ENCODE results near the gene KRT6A. TPM values are rescaled to one million over a fixed set of nuclear protein-coding genes. Genes with fewer than 3 reads are reported as not detected.
"Not testable (repeated sequence)": the region's sequence is repeated elsewhere in the genome, so short reads cannot be mapped to it uniquely, and the experiment has no call there.

Gene KRT6A
- total and polyA plus RNA-seq, 5 donors: not detected

DNA sequence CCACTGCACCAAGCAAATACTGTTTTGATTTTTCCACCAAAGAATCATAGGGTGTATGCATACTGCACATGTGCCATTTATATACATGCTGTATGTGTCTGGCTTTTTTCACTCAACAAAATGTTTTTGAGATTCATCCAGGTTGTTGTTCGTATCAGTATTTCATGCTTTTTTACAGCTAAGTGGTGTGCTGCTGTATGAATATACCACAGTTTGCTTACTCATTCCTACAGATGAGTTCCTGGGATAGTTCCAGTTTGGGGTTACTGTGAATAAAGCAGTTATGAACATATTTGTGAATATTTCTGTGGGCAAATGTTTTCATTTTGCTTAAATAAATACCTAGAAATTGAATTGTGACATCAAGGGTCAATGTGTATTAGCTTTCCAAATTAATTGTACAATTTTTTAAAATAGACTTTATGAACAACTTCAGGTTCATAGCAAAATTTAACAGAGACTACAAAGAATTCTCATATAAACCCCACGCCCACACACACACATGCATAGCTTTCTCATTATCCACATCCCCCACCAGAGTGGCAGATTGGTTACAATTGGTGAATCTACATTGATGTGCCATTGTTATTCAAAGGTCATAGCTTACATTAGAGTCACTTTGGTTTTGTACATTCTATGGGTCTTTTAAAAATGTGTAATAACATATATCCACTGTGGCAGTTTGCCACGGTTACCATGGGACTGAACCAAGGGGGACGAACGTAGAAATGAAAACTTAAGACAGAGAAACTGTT is 6.9 kb upstream of the KRT6A start:
- H3K27me3 ChIP-seq (ENCODE audit: control insufficient read depth, insufficient read depth): no peaks in the 10 kb centered on the region
- no peak for ATAC-seq
- H3K4me3 ChIP-seq (ENCODE audit: low read length): no peak overlapping the region
- no peak overlapping the region for H3K27ac ChIP-seq (ENCODE audit: low read length)
- H3K9me3 ChIP-seq (ENCODE audit: control insufficient read depth, low read length): no peaks in the 10 kb centered on the region
- WGBS: 80% methylated on average over 5 of the region's 5 CpGs
- intact Hi-C loops (cut with DNase I): loop anchor here in 3 of 4 donors (10.0 kb wide), 1 partner anchor 125 kb away; no protein-coding TSS in a partner anchor
- no peak for DNase-seq
- no peaks in the 10 kb centered on the region for H3K4me1 ChIP-seq (ENCODE audit: control insufficient read depth, insufficient read depth, low read length)

GRCh38 chr12:52498946-52499345 is 5.9 kb upstream of the KRT6A start:
- DNase-seq (no peak), ATAC-seq (no peak)
- Histone ChIP-seq H3K4me1 (ENCODE audit: control insufficient read depth, insufficient read depth, low read length) (no peaks in the 10 kb centered on the region), H3K4me3 (ENCODE audit: low read length) (no peak overlapping the region), H3K27ac (ENCODE audit: low read length) (no peak overlapping the region), H3K9me3 (ENCODE audit: control insufficient read depth, low read length) (no peaks in the 10 kb centered on the region), H3K27me3 (ENCODE audit: control insufficient read depth, insufficient read depth) (no peaks in the 10 kb centered on the region)
- intact Hi-C loops (cut with DNase I): no loop called here
- 33% methylated on average over 1 of the region's 1 CpG for WGBS

- DNase-seq (no peak), ATAC-seq (no peak)
- Histone ChIP-seq H3K27me3 (ENCODE audit: control insufficient read depth, insufficient read depth) (no peaks in the 10 kb centered on the region), H3K4me3 (ENCODE audit: low read length) (no peak overlapping the region), H3K4me1 (ENCODE audit: control insufficient read depth, insufficient read depth, low read length) (no peaks in the 10 kb centered on the region), H3K27ac (ENCODE audit: low read length) (no peak overlapping the region), H3K9me3 (ENCODE audit: control insufficient read depth, low read length) (no peaks in the 10 kb centered on the region)
- intact Hi-C loops (cut with DNase I): no loop called here
- WGBS: 85% methylated on average over 7 of the region's 7 CpGs
Measured at GRCh38 chr12:52497975-52498374, 4.9 kb upstream of the KRT6A start.

DNA sequence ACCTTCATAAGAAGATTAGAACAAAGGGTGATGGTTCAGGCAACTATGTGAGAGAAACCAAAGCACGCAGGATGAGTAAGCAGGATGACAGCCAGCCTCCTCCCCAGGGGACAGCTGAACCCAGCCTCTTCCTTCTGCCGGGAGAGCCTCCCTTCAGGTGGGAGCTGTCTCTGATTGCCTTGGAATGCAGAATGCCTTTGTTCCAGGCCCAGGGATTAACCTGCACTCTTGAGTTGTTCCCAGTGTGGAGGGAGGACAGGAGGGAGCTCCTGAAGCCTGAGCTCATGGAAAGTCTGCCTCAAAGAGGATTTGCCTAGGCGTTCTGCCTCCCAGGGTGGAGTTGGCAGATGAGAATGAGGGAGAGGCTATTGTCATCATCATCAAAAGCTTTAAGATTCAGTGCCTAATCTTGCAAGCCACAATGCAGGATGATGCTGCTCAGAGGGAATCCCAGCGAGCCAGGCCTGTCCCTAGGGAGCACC is 3.6 kb upstream of the KRT6A start:
- ATAC-seq (peak; percentile 27 to 77), DNase-seq (no peak)
- Histone ChIP-seq H3K27ac (ENCODE audit: low read length) (no peak overlapping the region), H3K9me3 (ENCODE audit: control insufficient read depth, low read length) (no peaks in the 10 kb centered on the region), H3K4me3 (ENCODE audit: low read length) (no peak overlapping the region), H3K4me1 (ENCODE audit: control insufficient read depth, insufficient read depth, low read length) (no peaks in the 10 kb centered on the region), H3K27me3 (ENCODE audit: control insufficient read depth, insufficient read depth) (no peaks in the 10 kb centered on the region)
- intact Hi-C loops (cut with DNase I): no loop called here
- 48% methylated on average over 4 of the region's 4 CpGs for WGBS

- Histone ChIP-seq H3K4me3 (ENCODE audit: low read length) (no peak overlapping the region), H3K4me1 (ENCODE audit: control insufficient read depth, insufficient read depth, low read length) (no peaks in the 10 kb centered on the region), H3K27ac (ENCODE audit: low read length) (no peak overlapping the region), H3K27me3 (ENCODE audit: control insufficient read depth, insufficient read depth) (no peaks in the 10 kb centered on the region), H3K9me3 (ENCODE audit: control insufficient read depth, low read length) (no peaks in the 10 kb centered on the region)
- ATAC-seq (peak in 1 of 2 donors; percentile 24), DNase-seq (no peak)
- WGBS: 53% methylated on average over 2 of the region's 2 CpGs
- intact Hi-C loops (cut with DNase I): no loop called here
Measured at GRCh38 chr12:52496054-52496453, 3.0 kb upstream of the KRT6A start.

DNA sequence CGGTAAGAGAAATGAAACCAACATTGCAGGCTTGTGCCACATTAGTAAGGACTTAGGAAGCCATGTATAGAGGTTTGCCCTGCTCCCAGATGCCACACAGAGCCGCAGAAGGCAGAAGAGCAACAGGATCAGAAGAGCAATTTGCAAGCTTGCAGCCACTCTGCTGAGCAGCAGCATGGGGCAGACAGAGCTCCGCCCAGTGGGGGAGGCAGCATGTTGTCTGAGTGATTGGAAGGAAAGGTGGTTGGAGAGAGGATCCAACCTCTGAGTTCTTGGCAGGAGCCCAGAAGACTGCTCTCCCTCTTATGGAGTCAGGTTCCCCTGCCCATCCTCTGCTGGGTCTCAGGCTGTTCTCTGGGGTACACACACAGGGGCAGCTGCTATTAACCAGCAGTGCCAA is 2.3 kb upstream of the KRT6A start:
- no peaks in the 10 kb centered on the region for H3K9me3 ChIP-seq (ENCODE audit: control insufficient read depth, low read length)
- intact Hi-C loops (cut with DNase I): no loop called here
- H3K4me3 ChIP-seq (ENCODE audit: low read length): no peak overlapping the region
- WGBS: 45% methylated on average over 3 of the region's 3 CpGs
- no peak overlapping the region for H3K27ac ChIP-seq (ENCODE audit: low read length)
- peak in 1 of 3 donors; percentile 17 for DNase-seq
- H3K27me3 ChIP-seq (ENCODE audit: control insufficient read depth, insufficient read depth): no peaks in the 10 kb centered on the region
- ATAC-seq: no peak
- H3K4me1 ChIP-seq (ENCODE audit: control insufficient read depth, insufficient read depth, low read length): no peaks in the 10 kb centered on the region

GRCh38 chr12:52494518-52494917 is 1.5 kb upstream of the KRT6A start:
- intact Hi-C loops (cut with DNase I): no loop called here
- peak; percentile 69 to 84 for ATAC-seq
- DNase-seq: peak in 2 of 3 donors; percentile 58 to 64

DNA sequence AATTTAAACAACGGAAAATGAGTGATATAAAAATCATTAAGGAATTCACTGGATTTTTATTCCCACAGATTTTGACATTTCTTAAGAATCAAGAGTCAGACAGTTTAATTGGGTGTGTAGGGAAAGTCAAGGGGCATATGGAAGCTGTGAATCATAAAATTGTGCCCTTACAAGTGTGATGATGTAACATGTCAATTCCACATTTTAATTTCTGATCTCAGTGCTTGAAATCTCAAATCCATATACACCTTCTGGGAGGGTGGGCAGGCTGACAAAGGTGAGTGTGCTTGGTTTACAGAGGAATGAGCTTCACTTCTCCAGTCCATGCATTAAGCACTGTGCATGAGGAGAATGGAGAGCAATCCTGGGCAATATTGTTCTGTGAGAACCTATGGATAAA is 1.0 kb upstream of the KRT6A start:
- no peak overlapping the region for H3K4me3 ChIP-seq (ENCODE audit: low read length)
- ATAC-seq (no peak), DNase-seq (no peak)
- no peaks in the 10 kb centered on the region for H3K9me3 ChIP-seq (ENCODE audit: control insufficient read depth, low read length)
- no peak overlapping the region for H3K27ac ChIP-seq (ENCODE audit: low read length)
- intact Hi-C loops (cut with DNase I): no loop called here
- no peaks in the 10 kb centered on the region for H3K4me1 ChIP-seq (ENCODE audit: control insufficient read depth, insufficient read depth, low read length)
- no peaks in the 10 kb centered on the region for H3K27me3 ChIP-seq (ENCODE audit: control insufficient read depth, insufficient read depth)
- 89% methylated on average over 1 of the region's 1 CpG for WGBS

More at GRCh38 chr12:52494518-52494917, 1.5 kb upstream of the KRT6A start:
- 46% methylated on average over 4 of the region's 4 CpGs for whole genome bisulfite sequencing
- Histone ChIP-seq H3K4me1 (ENCODE audit: control insufficient read depth, insufficient read depth, low read length) (no peaks in the 10 kb centered on the region), H3K27me3 (ENCODE audit: control insufficient read depth, insufficient read depth) (no peaks in the 10 kb centered on the region), H3K4me3 (ENCODE audit: low read length) (no peak overlapping the region), H3K27ac (ENCODE audit: low read length) (no peak overlapping the region), H3K9me3 (ENCODE audit: control insufficient read depth, low read length) (no peaks in the 10 kb centered on the region)

GRCh38 chr12:52492405-52492804 is 652 bp downstream of the KRT6A start:
- ATAC-seq; H3K27me3 ChIP-seq (ENCODE audit: control insufficient read depth, insufficient read depth); DNase-seq; H3K9me3 ChIP-seq (ENCODE audit: control insufficient read depth, low read length); H3K27ac ChIP-seq (ENCODE audit: low read length); intact Hi-C loops (cut with DNase I); H3K4me3 ChIP-seq (ENCODE audit: low read length); H3K4me1 ChIP-seq (ENCODE audit: control insufficient read depth, insufficient read depth, low read length): not testable (repeated sequence)
- WGBS: 95% methylated on average over 6 of the region's 6 CpGs

GRCh38 chr12:52491495-52491894 is 1.6 kb downstream of the KRT6A start:
- H3K27me3 ChIP-seq (ENCODE audit: control insufficient read depth, insufficient read depth); ATAC-seq; H3K27ac ChIP-seq (ENCODE audit: low read length); intact Hi-C loops (cut with DNase I); DNase-seq; H3K9me3 ChIP-seq (ENCODE audit: control insufficient read depth, low read length); H3K4me3 ChIP-seq (ENCODE audit: low read length); H3K4me1 ChIP-seq (ENCODE audit: control insufficient read depth, insufficient read depth, low read length): not testable (repeated sequence)
- 83% methylated on average over 8 of the region's 8 CpGs for WGBS

- H3K27ac ChIP-seq (ENCODE audit: low read length): no peak overlapping the region
- no peaks in the 10 kb centered on the region for H3K4me1 ChIP-seq (ENCODE audit: control insufficient read depth, insufficient read depth, low read length)
- H3K27me3 ChIP-seq (ENCODE audit: control insufficient read depth, insufficient read depth): peaks cover 3% of the 10 kb centered on the region
- ATAC-seq (no peak), DNase-seq (no peak)
- no peak overlapping the region for H3K4me3 ChIP-seq (ENCODE audit: low read length)
- H3K9me3 ChIP-seq (ENCODE audit: control insufficient read depth, low read length): no peaks in the 10 kb centered on the region
- intact Hi-C loops (cut with DNase I): no loop called here
Measured at GRCh38 chr12:52488736-52489135, 4.3 kb downstream of the KRT6A start.
